KOPT-K1 (cell line): Measurements from ENCODE around the gene TSC1.
"Not testable (repeated sequence)": the region's sequence is repeated elsewhere in the genome, so short reads cannot be mapped to it uniquely, and the experiment has no call there.

Source experiments
- H3K27ac ChIP-seq: fragments of 200-600 bp; sonication (generic); 2 replicates; pipeline ENCODE4 v1.5.1; 2016; ENCODE audit warnings: antibody characterized with exemption, mild to moderate bottlenecking, low read depth, low read length; ENCODE audit not compliant: poor library complexity, severe bottlenecking
- H3K36me3 ChIP-seq: fragments of 200-600 bp; sonication (generic); 2 replicates; pipeline ENCODE4 v1.5.1; 2017; ENCODE audit warnings: antibody characterized with exemption, mild to moderate bottlenecking, low read length, moderate library complexity; ENCODE audit not compliant: insufficient read depth
- H3K9me3 ChIP-seq: fragments of 200-600 bp; sonication (generic); 2 replicates; pipeline ENCODE4 v1.5.1; 2017; ENCODE audit warnings: antibody characterized with exemption, low read length, mild to moderate bottlenecking; ENCODE audit not compliant: insufficient read depth, poor library complexity, severe bottlenecking

The TSC1 gene

DNA sequence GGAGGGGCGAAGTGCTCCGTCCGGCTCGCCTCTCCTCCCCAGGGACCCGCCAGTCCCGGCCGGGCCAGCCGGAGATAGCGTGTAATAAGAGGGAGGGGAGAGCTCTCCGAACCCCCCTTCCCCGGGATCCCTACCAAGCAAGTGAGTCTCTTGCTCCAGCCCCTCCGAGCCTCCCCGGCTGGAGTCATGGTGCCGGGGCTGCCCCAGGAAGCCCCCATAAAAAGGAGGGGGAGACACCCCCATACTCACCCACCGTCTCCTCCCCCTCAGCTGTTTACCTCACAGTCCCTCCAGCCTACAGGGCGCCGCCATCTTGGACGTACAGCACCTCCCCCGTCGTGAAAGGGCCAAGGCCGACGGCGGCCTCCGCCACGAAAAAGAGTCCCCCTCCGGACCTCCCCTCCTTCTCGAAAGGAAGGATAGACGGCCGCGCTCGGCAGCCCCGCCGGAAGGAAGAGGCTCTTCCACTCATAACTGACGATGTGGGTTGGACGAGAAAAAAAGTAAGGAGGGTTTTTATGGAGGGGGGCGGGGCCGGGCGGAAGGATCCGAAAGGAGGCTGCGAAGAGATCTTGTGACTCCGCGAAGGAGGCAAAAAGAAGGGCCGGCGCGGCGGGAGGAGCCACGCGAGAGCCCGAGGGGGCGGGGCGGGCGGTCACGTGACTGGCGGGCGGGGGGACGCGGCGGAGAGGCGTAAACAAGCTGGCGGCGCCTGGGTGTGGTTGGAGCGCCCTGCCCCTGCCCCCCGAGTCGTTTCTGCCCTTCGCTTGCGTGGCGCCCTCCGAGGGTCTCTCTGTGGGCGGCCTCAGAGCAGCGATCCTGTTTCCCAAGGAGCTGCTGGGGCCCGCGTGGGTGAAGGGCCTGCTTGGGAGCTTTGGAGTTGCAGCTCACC is at the start of gene TSC1:
TSS of gene TSC1 (minus strand) at position 323 of the 892 bp plus-strand sequence. CDS start 15,744 bp downstream, outside the sequence.
- no peaks in the 10 kb centered on the region for H3K9me3 ChIP-seq
- peak within 1 kb of the TSS; percentile 91 for H3K27ac ChIP-seq
- H3K36me3 ChIP-seq, result no peaks in the 10 kb centered on the region

DNA sequence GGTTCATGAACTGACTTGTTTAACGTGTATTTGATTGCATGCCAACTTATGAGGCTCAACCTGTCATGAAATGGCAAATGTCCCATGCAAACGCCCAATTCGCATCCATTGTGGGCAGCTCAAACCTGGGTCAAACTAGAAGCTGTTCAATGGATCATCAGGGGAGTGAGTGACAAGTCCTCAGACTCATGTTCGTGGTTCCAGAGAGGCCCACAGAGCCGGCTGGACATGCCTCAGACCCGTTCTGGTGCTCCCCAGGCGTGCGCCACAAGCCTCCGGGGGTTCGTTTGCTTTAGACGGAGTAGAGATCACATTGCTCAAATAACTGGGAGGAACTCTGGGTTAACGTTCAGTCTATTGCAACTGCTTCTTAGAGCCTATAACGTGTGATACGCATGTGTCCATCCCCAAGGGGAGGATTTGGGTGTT is 49.1 kb upstream of the TSC1 start:
- Histone ChIP-seq H3K9me3 (no peaks in the 10 kb centered on the region), H3K27ac (no peak overlapping the region), H3K36me3 (no peaks in the 10 kb centered on the region)

DNA sequence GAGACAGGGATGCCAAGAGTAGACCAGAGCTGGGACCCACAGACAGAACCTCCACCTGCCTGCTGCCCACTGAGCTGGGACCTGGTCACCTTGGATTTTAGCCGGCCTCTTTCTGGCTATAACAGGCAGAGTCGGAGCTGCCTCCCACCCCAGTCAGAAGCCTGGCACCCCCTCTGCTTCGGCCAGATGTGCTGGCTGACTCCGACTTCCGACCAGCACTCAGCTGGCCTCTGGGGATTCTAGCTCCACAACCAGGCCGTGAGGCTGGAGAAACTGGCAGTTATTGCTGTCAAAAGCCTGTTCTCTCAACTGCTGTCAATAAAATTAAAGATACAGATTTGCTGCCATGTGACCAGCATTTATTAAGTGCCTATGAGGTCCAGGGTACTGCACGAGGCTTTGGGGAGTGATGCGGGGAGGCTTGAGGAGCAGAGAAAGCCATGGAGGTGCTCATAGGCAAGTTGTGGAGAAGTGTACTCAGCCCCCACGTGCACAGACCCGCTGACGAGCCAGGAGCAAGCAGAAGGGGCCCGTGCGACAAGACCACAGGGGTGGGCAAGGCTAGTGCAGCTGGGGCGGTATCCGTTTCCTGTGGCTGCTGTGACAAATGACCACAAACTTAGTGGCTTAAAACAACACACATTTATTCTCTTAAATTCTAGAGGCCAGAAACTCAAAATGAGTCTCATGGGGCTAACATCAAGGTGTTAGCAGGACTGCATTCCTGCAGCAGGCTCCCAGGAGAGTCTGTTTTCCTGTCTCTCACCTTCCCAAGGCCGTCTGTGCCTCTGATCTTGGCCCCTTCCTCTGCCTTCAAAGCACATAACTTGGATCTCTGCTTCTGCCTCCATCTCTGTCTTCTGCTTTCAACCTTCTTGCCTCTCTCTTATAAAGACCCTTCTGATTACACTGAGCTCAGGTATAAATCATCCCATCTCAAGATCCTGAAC is 47.2 kb upstream of the TSC1 start:
- no peaks in the 10 kb centered on the region for H3K36me3 ChIP-seq
- no peak overlapping the region for H3K27ac ChIP-seq
- H3K9me3 ChIP-seq, result no peaks in the 10 kb centered on the region

DNA sequence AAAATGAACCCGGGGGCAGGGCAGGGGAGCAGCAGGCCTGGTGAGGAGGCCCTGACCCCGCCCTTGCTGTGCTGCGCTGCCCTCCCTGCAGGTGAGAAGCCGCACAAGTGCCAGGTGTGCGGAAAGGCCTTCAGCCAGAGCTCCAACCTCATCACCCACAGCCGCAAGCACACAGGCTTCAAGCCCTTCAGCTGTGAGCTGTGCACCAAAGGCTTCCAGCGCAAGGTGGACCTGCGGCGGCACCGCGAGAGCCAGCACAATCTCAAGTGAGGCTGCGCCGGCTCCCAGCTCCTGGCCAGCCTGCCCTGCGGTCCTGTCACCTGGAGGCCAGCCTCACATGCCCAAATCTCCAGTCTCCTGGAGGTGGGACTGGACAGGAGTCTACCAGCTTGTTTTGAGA is 46.4 kb upstream of the TSC1 start:
- Histone ChIP-seq H3K9me3 (no peaks in the 10 kb centered on the region), H3K36me3 (no peaks in the 10 kb centered on the region), H3K27ac (no peak overlapping the region)

DNA sequence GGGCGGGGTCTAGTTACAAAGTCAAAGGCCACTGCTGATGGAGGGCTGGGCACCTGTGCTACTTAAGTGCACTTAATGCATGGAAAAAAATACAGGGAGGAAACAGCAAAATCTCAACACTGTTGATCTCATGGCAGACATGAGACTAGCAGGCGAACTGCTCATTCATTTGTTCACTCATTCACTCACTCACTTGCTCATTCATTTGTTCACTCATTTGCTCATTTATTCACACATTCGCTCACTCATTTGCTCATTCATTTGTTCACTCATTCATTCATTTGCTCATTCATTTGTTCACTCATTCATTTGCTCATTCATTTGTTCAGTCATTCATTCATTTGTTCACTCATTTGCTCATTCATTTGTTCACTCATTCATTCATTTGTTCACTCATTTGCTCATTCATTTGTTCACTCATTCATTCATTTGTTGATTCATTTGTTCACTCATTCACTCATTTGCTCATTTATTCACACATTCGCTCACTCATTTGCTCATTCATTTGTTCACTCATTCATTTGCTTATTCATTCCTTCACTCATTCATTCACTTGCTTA is 45.7 kb upstream of the TSC1 start:
- not testable (repeated sequence) for H3K9me3 ChIP-seq, H3K27ac ChIP-seq, H3K36me3 ChIP-seq

DNA sequence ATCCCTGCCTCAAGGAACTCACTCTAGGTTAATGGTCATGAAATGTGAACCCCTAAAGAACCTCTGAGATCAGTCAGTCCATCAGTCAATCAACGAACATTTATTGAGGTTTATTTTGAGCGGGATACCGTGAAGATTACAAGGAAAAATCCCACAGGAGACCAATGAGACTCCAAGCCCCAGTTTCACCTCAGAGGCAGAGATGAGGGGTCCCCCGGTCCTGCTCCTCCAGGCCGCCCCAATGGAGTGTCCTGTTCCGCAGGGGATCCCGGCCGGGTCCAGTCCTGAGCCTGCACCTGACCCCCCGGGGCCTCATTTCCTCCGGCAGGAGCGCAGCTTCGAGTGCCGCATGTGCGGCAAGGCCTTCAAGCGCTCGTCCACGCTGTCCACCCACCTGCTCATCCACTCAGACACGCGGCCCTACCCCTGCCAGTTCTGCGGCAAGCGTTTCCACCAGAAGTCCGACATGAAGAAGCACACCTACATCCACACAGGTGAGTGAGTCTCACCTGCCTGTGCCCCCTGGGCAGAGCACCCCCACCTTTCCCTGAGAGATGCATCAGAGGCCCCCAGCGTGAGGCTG is 45.1 kb upstream of the TSC1 start:
- no peak overlapping the region for H3K27ac ChIP-seq

DNA sequence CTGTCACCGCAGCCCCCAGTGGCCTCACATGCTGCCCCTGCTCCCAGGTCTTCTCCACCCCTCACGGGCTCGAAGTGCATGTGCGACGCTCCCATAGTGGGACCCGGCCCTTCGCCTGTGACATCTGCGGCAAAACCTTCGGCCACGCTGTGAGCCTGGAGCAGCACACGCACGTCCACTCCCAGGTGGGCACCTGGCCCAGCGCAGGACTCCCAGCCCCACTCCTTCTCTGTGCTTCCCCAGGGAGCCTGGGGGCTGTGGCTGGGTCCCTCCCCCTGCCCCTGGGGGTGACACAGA is 44.5 kb upstream of the TSC1 start:
- H3K27ac ChIP-seq, result no peak overlapping the region
- no peaks in the 10 kb centered on the region for H3K36me3 ChIP-seq
- no peaks in the 10 kb centered on the region for H3K9me3 ChIP-seq

More for the DNA sequence above, 45.1 kb upstream of the TSC1 start:
- no peaks in the 10 kb centered on the region for H3K36me3 ChIP-seq
- no peaks in the 10 kb centered on the region for H3K9me3 ChIP-seq

DNA sequence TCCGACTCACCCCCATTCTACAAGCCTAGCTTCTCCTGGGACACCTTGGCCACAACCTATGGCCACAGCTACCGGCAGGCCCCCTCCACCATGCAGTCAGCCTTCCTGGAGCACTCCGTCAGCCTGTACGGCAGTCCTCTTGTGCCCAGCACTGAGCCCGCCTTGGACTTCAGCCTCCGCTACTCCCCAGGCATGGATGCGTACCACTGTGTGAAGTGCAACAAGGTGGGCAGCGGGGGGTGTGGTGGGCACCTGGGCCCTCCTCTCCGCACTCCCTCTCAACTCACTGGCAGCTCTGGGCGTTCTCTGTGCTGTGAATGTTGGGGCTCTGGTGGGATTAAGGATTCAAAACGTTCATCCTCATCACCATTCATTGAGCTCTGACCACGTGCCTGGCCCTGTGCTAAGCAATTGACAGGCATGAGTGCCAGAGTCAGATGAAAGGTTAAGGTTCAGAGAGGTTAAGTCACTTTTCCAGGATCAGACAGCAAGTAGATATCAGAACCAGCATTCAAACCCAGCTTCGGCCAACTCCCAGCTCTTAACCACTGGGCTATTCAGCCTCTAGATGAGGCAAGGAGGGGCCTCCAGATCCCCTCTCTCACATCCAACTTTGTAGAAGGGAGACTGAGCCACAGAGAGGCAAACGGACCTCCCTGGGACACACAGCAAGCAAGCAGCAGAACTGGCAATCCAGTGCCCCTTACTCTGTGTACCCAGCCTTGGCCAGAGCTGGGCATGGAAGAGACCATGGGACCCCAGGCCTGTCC is 44.0 kb upstream of the TSC1 start:
- Histone ChIP-seq H3K9me3 (no peaks in the 10 kb centered on the region), H3K27ac (no peak overlapping the region), H3K36me3 (no peaks in the 10 kb centered on the region)

DNA sequence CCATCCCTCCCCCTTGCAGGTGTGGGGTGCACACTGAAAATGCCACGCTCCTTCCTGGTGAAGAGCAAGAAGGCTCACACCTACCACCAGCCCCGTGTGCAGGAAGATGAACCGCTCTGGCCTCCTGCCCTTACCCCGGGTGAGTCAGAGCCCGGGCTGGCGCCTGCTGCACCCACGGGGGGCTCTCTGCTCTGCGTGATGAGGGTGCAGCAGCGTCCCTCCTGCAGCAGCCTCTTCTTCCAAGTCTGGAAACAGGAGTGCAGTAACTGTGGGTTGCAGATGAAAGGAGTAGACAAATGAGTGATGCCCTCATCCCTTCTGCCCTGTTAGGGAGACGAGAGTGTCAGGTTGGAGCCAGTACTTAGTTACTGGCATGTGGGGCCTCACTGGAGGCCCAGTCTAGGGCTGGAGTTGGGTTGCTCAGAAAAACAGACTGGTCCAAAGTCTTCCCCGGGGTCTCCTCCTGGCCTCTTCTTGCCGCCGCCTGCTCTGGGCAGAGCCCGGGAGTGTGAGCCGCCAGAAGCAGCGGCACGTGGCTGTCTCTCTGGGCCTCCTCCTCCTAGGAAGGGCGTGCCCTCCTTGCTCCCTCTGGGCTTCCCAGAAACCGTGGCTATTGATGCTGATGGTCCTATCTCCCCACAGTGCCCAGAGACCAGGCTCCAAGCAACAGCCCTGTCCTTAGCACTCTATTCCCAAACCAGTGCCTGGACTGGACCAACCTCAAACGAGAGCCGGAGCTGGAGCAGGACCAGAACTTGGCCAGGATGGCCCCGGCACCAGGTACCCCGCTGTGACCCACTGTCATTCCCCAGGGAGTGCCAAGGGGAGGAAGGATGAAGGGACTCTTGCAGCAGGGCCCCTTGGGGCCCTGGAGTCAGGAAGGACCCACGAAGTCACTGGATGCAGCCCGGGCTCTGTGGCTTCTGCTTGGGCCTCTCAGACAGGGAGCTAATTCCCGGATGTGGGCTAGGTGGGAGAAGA is 42.5 kb upstream of the TSC1 start:
- no peaks in the 10 kb centered on the region for H3K36me3 ChIP-seq
- no peaks in the 10 kb centered on the region for H3K9me3 ChIP-seq
- H3K27ac ChIP-seq, result no peak overlapping the region

DNA sequence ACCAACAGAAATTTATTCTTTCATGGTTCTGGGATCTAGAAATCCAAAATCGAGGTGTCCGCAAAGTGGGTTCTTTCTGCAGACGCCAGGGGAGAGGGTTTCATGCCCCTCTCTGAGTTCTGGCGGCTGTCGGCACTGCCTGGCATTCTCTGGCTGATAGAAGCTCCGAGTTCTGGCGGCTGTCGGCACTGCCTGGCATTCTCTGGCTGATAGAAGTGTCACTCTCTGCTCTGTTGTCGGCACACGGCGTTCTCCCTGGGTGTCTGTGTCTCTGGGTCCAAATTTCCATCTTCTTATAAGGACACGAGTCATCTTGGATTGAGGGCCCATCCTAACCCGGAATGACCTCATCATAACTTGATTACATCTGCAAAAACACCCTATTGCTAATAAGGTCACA is 41.7 kb upstream of the TSC1 start:
- Histone ChIP-seq H3K9me3 (no peaks in the 10 kb centered on the region), H3K27ac (no peak overlapping the region), H3K36me3 (no peaks in the 10 kb centered on the region)

DNA sequence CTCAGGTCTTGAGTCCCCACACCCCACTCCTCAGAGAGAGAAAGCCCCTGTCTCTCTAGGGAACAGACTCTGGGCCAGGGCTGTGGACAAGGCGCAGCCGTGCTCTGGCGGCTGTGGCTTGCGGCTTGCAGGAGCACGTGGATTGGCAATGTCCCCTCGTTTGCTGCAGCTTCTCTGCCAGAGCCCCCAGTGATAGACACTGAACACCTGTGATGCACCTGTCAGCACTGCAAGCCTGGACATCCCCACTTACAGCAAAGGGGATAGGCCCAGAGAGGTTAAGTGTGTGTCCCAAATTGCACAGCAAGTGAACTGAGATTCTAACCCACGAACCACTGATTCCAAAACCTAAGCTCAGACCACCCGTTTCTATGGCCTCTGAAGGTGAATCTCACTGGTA is 41.1 kb upstream of the TSC1 start:
- H3K36me3 ChIP-seq, result no peaks in the 10 kb centered on the region
- H3K9me3 ChIP-seq, result no peaks in the 10 kb centered on the region
- no peak overlapping the region for H3K27ac ChIP-seq

DNA sequence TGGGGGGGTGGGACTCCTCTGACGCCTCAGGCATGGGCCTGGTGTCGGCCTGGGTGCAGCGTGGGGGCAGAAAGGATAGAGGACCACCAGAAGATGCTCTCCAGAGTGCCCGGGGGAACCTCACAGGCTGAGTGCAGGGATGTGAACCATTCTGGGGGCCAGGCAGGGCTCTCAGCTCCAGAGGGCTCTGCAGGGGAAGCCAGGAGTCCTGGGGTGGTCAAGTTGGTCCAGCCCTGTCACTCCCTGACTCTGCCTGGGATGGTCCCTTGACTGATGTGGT is 40.6 kb upstream of the TSC1 start:
- Histone ChIP-seq H3K27ac (no peak overlapping the region), H3K9me3 (no peaks in the 10 kb centered on the region), H3K36me3 (no peaks in the 10 kb centered on the region)

DNA sequence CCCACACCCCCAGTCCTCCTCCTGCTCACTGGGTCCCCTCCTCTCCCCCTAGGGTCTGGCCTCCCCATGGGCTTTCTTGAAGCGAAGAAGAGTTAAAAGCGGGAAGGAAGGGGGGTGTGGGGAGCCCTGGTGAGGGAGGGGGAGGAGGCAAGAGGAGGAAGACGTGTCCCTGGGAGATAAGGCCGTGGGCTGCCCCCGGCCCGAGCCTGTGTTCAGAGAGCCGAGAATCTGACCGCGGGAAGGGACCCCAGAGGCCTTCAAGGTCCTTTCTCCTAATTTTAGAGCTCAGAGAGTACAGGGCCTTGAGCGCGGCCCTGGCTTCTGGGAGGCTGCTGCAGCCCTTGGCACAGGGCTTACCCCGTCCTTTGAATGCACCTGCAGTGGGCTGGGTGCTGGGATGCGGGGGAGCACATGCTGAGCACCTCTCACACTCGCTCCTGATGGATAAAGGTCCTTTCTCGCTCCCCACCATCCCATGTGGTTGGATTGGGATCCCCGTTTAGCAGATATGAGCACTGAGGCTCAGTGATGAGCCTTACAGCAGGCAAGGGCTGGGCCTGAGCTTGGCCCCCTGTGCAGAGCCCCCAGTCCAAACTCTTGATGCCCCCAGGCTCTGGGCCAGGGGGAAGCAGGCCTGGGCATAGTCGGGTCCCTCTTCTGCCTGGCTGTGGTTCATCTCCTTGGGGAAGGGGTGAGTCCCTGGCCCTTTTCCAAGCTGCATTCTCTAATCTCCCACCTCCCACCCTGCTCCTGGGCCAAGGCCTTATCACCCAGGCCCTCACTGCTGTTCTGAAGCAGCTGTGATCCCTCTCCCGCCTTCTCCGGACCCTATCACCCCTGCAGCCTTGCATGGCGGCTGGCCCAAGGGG is 40.0 kb upstream of the TSC1 start:
- H3K9me3 ChIP-seq, result no peaks in the 10 kb centered on the region
- no peaks in the 10 kb centered on the region for H3K36me3 ChIP-seq
- peak overlapping the region; percentile 9 for H3K27ac ChIP-seq
